Activated T-helper 9 cell treated with anti-CD3 and anti-CD28 coated beads, Interleukin-2, amount 50 U/mL, for 16 hours (primary cell): ENCODE results near the gene FRRS1L.
"Not testable (repeated sequence)": the region's sequence is repeated elsewhere in the genome, so short reads cannot be mapped to it uniquely, and the experiment has no call there.

Experiments
- DNase-seq: peaks from one replicate; pipeline ENCODE4 v3.0.0-alpha.2; 2020; ENCODE audit warnings: low read depth

Gene FRRS1L

GRCh38 chr9:109129470-109130197 is 37.4 kb downstream of the FRRS1L start:
- DNase-seq: no peak

DNA sequence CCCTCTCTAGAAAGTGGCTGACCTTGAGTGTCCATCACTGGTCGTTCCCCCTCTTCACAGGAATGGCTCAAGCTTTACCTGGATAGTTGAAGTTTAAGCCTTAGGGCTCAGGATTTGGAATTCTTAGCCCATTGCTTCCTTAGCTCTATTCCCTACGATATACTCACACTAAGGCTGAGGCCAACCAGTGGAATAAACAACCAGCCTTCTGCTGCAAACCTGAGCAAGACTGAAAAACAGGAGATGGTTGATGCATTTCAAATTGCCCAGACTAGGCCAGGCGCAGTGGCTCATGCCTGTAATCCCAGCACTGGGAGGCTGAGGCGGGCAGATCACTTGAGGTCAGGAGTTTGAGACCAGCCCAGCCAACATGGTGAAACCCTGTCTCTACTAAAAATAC is 40.4 kb downstream of the FRRS1L start:
- not testable (repeated sequence) for DNase-seq

DNA sequence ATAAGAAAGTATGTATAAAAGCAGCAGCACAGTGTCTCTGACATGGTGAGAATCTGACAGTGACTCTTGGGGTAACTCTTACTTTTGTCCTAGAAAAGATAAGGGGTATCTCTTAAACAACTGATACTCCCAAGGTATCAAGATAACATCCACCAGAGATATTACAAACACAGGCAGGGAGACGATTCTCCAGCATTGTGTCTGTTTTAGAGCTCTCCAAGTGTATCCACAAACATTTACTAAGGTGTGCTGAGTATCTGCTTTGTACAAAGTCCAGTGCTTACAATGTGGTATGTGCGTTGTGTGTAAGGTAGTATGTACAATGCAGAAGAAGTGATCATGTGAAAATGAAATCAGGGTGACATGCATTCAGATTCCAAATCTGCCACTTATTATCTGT is 42.9 kb downstream of the FRRS1L start:
- no peak for DNase-seq

GRCh38 chr9:109122726-109123621 is 44.1 kb downstream of the FRRS1L start:
- DNase-seq: no peak

DNA sequence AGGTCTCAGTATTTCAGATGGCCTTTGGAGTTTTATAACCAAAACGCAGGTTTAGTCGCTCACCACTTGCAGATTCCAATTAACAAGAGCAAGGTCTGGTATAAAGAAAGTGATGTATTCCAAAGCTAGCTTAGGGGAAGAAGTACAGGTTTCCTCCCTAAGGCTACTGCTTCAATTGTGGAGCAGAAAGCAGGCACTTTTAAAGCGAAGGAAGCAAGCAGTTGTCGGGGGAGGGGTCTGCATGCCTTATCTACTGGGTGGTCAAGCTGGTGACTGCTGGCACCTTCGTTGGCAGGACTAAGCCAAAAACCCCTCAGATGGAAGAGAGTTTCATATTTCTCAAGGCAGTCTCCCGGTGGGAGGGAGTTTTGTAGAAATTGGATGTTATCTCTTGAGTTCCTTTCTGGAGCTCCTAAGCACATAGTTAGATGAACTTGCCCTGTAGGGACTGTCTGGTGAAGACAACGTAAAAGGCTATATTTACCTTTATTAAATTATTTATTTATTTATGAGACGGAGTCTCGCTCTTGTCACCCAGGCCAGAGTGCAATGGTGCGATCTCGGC is 45.7 kb downstream of the FRRS1L start:
- no peak for DNase-seq

DNA sequence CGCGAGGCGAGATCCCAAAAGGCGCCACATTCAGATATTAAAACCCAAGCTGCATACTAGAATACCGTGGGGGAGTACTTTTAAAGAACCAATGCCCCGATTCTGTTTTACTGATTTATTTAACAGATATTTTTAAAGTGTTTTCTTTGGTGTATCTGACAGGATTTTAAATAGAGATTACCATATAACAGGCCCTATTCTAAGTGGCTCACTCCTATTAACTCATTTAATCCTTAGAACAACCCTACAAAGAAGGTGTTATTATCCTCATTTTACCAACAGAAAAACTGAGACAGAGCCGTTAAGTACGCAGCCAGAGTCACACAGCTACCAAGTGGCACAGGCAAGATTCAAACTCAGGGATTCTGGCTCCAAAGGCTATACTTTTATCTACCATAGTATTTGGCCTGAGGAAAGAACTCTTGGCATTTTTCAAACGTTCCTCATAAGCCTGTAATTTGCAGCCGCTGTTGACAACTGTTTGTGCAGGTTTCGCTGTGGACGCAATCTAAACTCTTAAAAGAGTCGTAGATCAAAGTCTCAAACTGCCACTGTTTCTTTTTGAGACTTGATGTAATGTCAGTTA is 46.8 kb downstream of the FRRS1L start:
- DNase-seq: no peak

GRCh38 chr9:109119439-109120203 is 47.4 kb downstream of the FRRS1L start, which contains the start of gene TMEM245:
TSS of gene TMEM245 (minus strand) at chr9:109119947. CDS start at chr9:109119913, 34 bp downstream.
- peak; percentile 89 for DNase-seq

DNA sequence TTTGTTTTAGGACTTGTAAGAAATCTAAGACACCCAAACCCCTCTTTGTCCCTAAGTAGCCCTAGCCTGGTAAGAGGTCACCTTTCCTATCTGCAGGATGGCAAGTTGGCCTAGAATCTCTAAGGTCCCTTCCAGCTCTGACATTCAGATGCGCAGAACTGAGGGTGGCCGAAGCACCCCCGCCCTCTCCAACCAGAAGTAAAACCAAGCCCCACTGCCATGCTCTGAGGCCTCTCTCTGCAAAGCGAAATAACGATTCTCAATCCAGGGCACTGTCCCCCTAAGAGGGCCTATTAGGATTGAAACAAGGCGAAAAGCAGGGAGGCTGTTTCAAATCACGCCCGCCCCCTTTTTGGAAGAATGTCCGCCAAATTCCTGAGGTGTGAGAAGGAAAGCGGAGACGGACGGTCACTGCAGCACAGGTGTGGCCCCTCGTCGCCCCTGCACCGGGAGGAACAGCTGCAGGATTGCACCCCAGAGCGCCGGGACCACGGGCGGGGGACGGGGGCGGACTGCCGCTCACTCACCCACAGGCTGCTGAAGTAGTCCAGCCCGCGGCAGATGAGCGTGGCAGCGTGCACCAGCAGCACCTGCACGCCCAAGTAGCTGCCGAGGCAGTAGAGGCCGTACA is 48.1 kb downstream of the FRRS1L start:
- no peak for DNase-seq

GRCh38 chr9:109117856-109118807 is 48.9 kb downstream of the FRRS1L start:
- DNase-seq: peak; percentile 19

- no peak for DNase-seq
These were observed 51.0 kb downstream of the FRRS1L start for GRCh38 chr9:109115931-109116526.

DNA sequence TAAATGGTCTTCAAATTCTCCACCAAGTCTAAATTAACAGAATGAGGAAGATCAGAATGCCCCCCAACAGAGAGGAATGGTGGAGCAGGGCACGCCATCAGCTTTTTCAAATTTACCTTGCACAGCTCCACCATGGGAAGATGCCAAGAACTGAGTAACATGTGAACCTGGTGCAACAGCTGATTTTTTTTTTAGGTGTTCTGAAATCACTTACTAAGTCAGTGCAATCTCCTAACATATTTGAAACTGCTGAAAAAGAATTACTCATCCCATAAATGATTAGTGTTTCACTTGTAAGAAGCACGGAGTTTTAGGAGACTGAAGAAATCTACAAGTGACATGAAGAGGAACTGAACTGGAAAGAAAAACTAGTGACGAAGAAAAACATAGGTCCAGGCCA is 52.4 kb downstream of the FRRS1L start:
- no peak for DNase-seq

DNA sequence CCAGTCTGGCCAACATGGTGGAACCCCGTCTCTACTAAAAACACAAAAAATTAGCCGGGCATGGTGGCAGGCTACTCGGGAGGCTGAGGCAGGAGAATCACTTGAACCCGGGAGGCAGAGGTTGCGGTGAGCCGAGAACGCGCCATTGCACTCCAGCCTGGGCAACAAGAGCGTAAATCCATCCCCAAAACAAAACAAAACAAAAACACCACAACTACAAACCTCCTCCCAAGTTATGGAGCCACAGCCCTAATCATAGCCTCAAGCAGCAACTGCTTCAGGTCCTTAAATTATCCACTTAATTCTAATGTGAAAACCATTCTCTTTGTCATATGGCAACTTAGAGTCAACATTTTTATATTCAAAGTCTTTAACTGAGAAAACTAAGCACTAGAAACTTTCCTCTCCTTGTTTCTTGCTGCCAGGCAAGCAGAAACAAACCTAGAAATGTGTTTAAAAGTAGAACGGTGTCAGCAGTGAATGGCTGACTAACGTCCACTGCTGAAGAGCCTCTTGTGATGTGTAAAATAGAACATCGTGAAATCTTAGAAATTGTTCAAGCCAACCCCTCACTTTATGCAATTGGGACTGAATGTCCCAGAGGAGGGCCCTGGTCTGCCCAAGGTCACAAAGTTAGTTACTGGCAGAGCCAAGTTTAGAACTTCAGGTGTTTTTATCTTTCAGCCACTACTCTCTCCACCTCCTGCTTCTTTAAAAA is 53.0 kb downstream of the FRRS1L start:
- DNase-seq: no peak

DNA sequence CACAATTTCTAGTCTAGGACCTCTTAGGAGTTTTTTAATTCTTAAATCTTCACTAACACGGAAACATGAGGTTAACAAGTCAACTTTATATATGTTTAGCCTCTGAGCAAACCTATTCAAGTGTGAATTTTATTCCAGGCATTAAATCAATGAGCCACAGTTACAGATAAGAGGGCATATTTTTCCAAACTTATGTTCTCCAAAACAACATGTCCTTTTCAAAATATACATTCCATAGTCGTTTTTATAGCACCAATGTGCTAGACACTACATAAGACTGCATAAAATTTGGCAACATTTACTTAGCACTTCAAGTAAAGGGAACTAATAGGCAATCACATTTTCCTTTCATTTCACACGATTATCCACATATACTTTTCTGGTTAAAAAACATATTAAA is 53.8 kb downstream of the FRRS1L start:
- no peak for DNase-seq

GRCh38 chr9:109110329-109111021 is 56.6 kb downstream of the FRRS1L start:
- DNase-seq: no peak

- DNase-seq: no peak
These were observed 57.1 kb downstream of the FRRS1L start for GRCh38 chr9:109109967-109110328.

- DNase-seq: no peak
These were observed 58.7 kb downstream of the FRRS1L start for GRCh38 chr9:109108318-109108717.

- DNase-seq: no peak
These were observed 59.4 kb downstream of the FRRS1L start for GRCh38 chr9:109107402-109108240.
